ENCODE data around the gene WBP1L.
"Not testable (repeated sequence)": the region's sequence is repeated elsewhere in the genome, so short reads cannot be mapped to it uniquely, and the experiment has no call there.

WBP1L gene

GRCh38 chr10:102811346-102811745 lies 67.6 kb downstream of the WBP1L start:
- DNase-seq (ENCODE audit: low read depth): no peak

DNA sequence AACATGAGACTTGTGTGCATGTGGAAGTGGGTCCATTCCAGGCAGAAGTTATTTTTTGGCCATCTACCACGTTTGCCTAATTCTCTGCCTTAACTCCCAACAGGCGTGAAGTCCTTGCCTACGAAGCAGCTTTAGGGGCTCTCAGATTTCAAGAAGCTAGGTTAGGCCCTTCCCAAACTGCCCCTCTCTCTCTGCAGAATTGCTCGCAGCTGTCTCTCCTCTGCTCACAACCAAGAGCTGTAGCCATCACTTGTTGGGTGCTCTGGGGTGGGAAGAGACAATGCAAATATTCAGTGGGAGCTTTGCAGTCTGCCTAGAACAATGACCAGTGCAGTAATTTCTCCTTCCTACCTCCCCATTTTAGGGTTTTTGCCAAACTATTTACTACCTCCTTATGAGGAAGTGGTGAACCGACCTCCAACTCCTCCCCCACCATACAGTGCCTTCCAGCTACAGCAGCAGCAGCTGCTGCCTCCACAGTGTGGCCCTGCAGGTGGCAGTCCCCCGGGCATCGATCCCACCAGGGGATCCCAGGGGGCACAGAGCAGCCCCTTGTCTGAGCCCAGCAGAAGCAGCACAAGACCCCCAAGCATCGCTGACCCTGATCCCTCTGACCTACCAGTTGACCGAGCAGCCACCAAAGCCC lies 68.6 kb downstream of the WBP1L start:
- DNase-seq (ENCODE audit: low read depth): no peak

GRCh38 chr10:102813017-102813541 lies 69.3 kb downstream of the WBP1L start:
- no peak for DNase-seq (ENCODE audit: low read depth)

- no peak for DNase-seq (ENCODE audit: low read depth)
Measured at GRCh38 chr10:102813734-102814452, 70.1 kb downstream of the WBP1L start.

GRCh38 chr10:102814453-102814871 lies 70.7 kb downstream of the WBP1L start:
- no peak for DNase-seq (ENCODE audit: low read depth)

DNA sequence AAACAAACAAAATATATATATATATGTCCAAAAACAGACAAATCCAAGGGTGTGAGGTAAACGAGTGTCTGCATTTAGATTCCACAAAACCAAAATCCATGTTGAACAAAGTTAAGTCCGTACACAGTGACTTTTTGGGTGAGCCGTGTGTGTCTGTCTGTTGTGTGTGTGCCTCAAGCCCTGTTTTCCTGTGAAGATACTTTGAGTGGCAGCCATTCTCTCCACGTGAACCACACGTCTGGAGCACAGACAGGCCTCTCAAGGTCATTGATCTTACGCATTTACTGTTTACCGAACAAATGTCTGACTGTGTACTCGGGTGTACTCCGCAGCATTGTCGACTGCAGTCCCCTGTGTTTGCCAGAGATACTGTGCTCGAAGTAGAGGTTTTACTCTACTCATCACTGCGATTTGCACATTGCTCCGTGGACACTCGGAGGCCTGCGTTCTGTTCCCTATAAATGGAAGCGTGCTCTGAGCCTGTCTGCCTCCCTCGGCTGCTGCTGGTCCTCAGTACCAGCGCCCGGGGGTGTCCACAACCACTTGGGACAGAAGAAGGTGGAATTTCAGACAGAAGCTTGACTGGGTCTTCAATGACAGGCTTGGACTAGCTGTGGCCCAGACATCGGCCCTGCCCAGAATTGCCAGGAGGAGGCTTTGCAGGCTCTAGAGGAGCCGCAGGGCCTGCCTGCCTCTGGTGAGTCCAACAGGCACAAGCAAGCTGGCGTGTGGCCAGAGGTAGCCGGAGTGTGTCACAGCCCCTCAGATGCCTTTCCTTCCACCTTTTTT lies 71.3 kb downstream of the WBP1L start:
- no peak for DNase-seq (ENCODE audit: low read depth)

GRCh38 chr10:102815790-102816549 lies 72.2 kb downstream of the WBP1L start:
- DNase-seq (ENCODE audit: low read depth): no peak

DNA sequence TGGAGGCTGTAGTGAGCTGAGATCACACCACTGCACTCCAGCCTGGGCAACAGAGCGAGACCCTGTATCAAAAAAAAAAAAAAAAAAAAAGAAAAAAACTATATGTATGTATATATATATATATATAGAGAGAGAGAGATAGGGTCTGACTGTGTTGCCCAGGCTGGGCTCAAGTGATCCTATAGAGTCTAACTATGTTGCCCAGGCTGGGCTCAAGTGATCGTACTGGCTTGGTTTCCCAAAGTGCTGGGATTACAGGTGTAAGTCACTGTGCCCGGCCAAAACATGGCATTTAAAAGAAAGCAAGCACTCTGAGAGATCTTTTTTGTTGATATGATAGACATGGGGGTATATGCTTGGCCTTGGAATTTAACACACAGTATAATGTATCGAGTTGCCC lies 73.4 kb downstream of the WBP1L start:
- DNase-seq (ENCODE audit: low read depth): no peak

DNA sequence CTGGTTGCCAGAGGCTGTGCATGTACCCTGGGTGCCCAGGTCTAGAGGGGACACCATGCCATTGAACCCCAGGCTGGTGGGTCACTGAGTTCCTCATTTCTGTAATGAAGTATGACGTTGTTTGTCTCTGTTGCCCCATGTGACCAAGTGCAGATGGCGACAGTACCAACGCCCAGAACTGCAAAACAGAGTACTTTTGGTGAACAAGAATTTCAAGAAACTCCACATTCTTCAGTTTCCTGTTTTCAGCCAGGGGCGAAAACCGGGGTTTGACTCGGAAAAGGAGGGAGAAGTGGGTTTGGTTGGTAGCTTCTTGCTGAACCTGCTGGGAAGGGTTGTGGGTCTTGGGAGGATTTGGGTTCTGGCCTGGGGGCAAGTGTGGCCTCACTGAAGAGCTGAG lies 75.3 kb downstream of the WBP1L start:
- no peak for DNase-seq (ENCODE audit: low read depth)

DNA sequence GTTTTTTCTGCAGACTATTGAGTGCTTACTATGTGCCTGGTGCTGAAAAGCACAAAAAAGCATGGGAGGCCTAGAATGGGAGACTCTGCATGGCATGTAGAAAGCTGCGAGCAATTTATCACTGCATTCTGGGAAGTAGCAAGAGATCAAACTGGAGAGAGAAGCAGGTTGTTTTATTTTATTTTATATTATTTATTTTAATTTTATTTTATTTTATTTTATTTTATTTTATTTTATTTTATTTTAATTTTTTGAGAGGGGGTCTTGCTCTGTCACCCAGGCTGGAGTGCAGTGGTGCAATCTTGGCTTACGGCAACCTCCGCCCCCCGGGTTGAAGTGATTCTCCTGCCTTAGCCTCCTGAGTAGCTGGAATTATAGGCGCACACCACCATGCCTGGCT lies 76.3 kb downstream of the WBP1L start:
- not testable (repeated sequence) for DNase-seq (ENCODE audit: low read depth)

DNA sequence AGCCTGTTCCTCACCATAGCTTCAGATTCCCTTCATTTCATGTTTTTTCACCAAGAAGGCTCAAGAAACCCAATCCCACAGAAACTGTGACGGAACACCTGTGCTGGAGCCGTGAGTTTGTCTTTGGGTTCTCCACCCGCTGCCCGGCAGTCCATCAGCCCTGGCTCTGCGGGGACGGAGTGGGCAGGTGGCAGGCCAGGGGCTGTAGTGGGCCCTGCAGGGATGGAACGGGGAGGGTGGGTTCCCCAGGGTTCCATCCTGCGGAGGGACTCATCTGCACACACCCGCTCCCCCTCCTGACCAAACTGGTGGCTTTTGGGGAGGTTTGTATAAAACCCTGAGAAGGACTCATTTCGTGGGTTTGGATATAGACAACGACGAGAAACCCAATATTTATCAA lies 78.5 kb downstream of the WBP1L start:
- DNase-seq (ENCODE audit: low read depth): no peak

DNA sequence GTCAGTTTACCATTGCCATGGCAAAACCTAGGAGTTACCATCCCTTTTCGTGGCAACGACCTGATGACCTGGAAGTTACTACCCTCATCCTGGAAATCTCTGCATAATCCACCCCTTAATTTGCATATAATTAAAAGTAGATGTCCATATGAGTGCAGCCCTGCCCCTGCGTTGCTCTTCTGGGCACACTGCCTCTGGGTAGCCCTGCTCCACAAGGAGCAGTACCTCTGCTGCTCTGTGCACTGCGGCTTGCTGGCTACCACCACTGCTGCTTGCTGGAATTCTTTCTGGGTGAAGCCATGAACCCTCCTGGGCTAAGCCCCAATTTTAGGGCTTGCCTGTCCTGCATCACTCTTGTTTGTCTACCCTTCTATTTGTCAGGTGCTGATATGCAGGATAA lies 80.9 kb downstream of the WBP1L start:
- DNase-seq (ENCODE audit: low read depth): no peak

- no peak for DNase-seq (ENCODE audit: low read depth)
Measured at GRCh38 chr10:102826148-102826796, 82.5 kb downstream of the WBP1L start.

DNA sequence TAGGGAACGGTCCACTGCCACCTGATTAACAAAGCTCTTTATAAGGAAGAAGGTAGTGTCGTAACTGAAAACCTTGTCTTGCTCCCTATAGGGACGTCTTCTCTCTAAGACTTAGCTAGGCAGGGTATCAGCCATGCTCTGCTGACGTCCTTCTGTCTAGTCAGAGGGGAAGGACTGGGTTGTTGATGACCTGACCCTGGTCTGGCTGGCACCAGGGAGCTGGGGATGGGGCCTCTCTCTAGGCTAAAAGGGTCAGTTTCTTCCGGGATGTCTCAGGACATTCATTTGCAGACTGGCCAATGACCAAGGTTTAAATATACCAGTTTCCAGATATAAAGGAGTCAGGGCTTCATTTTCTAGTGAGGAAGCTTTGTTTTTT lies 83.8 kb downstream of the WBP1L start:
- no peak for DNase-seq (ENCODE audit: low read depth)

- DNase-seq (ENCODE audit: low read depth): no peak
Measured at GRCh38 chr10:102831322-102832071, 87.7 kb downstream of the WBP1L start.

DNA sequence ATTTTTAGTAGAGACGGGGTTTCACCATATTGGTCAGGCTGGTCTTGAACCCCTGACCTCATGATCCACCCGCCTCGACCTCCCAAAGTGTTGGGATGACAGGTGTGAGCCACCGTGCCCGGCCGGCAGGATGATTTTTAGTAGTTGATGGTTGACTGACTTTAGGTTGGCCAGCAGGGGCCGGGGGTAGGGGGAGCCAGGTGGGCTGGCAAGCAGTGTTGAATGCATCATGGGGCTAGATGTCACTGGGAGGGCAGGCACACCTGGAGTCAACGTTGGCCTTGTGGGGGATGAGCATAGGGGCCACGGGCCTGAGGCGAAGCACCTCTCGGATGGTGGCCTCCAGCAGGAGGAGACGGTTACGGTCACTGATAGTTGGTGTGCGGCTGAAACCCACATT lies 88.5 kb downstream of the WBP1L start:
- no peak for DNase-seq (ENCODE audit: low read depth)

GRCh38 chr10:102832987-102833386 lies 89.2 kb downstream of the WBP1L start:
- DNase-seq (ENCODE audit: low read depth): no peak

DNA sequence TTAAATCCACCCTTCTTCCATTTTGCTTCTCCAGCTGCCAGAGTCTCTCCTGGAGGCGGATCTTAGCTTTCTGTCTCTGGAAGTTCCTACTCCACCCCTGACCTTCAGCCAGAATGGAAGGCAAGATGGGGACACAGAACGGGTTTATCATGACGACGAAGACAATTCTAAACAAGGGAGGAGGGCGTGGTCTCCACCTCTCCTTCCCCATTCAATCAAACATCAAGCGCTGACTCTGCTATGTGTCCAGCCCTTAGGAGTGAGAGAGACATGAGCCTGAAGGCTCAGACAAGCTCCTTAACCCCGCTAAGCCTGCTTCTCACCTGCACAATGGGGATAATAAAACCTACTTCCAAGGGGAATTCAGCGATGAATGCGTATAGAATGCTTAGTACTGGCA lies 90.4 kb downstream of the WBP1L start:
- DNase-seq (ENCODE audit: low read depth): no peak

DNA sequence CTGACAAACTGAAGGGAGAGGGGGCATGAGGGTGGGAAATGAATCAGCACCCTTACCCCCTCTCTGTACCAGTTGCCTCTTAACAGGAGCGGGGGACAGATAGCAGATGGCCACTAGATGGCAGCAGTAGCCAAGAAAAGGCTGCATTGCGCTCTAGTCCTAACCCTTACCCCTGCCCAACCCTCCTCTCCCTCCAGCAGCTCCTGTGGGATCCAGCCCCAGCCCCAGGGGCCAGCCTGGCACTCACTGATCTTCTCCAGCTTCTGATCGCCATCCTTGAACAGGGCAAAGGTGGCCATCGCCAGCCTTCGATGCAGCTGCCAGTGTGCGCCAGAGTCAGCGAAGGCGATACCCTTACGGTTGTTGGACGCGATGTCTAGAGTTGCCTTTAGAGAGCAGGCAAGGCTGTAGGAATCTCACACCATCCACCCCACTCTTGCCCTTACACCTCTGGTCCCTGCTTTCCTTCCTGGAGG lies 91.3 kb downstream of the WBP1L start:
- DNase-seq (ENCODE audit: low read depth): peak; percentile 60

GRCh38 chr10:102837230-102837721 lies 93.5 kb downstream of the WBP1L start, which contains the start of gene CYP17A1:
Gene CYP17A1, minus strand, starts transcription at chr10:102837413. Its CDS starts 52 bp downstream, at chr10:102837361.
- no peak for DNase-seq (ENCODE audit: low read depth)

Measured in activated gamma-delta T cell treated with anti-CD3 and anti-CD28 coated beads, Interleukin-2, amount 50 U/mL, for 16 hours (primary cell).